Measurements from ENCODE around the gene SH3PXD2A. TPM values are rescaled to one million over a fixed set of nuclear protein-coding genes. Genes with fewer than 3 reads are reported as not detected.

The SH3PXD2A gene
- total and polyA plus RNA-seq, 2 experiments from 2014 or later, result 1.8 to 5.0 TPM

DNA sequence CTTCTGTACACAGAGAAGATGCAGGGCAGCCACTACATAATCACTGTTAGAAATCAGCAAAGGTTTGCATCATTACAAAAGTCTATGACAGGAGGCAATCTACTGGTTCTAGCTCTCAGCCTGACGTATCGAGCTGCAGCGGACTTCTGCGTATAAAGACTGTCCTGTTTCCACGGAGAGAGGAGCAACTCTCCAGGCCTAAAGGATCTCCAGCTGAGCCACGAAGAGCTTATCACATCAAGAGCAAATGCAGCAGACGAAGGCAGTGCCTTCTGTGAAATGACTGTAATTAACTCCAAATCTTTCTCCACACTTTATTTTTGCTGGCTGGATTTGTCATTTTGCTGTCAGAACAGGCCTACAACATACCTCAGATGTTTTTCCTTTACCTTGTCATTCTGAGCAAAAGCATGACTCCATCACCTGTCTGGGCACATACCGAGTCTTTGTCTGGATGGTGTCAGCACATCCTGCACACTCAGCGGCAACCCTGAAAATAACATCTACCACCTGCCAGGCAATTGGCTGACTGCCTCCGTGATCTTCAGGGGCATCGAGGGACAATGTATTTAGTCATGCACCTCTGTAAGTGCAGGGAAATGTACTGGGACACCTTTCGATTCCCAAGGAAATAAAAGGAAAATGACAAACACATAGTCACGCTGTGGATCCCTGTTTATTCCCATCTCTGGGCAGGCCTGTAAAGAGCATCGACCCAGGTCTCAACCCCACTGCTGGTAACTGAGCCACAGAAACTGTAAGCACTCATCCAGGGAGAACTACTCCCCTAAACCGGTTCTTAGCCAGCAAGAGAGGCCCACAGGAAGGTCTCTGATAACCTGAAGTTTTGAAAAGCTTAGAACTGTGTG is 26.3 kb upstream of the SH3PXD2A start:
- no peak overlapping the region for H3K4me3 ChIP-seq
- Mint-ChIP-seq H3K4me1 (no peaks in the 10 kb centered on the region; the same call in 2 of the 3 replicates), H3K27me3 (ENCODE audit: insufficient read depth, low read depth, poor library complexity) (peaks cover 6% of the 10 kb centered on the region), H3K36me3 (ENCODE audit: low read depth) (peaks cover 6% of the 10 kb centered on the region; the same call in 2 of the 3 replicates), H3K9me3 (no peaks in the 10 kb centered on the region), H3K4me3 (no peak overlapping the region), H3K27ac (no peak overlapping the region)
- TF ChIP-seq, protein P1, sequence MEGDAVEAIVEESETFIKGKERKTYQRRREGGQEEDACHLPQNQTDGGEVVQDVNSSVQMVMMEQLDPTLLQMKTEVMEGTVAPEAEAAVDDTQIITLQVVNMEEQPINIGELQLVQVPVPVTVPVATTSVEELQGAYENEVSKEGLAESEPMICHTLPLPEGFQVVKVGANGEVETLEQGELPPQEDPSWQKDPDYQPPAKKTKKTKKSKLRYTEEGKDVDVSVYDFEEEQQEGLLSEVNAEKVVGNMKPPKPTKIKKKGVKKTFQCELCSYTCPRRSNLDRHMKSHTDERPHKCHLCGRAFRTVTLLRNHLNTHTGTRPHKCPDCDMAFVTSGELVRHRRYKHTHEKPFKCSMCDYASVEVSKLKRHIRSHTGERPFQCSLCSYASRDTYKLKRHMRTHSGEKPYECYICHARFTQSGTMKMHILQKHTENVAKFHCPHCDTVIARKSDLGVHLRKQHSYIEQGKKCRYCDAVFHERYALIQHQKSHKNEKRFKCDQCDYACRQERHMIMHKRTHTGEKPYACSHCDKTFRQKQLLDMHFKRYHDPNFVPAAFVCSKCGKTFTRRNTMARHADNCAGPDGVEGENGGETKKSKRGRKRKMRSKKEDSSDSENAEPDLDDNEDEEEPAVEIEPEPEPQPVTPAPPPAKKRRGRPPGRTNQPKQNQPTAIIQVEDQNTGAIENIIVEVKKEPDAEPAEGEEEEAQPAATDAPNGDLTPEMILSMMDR (conservative IDR thresholded peaks at IDR 0.05; ENCODE audit: low read depth in 2 of 2), result no peak
- TF ChIP-seq EZH2 (IDR thresholded peaks at IDR 0.05; ENCODE audit: low read depth, unreplicated experiment) (no peak), ZNF114 (CRISPR knock-in tag; IDR thresholded peaks at IDR 0.05) (no peak)
- TF ChIP-seq, protein P2, sequence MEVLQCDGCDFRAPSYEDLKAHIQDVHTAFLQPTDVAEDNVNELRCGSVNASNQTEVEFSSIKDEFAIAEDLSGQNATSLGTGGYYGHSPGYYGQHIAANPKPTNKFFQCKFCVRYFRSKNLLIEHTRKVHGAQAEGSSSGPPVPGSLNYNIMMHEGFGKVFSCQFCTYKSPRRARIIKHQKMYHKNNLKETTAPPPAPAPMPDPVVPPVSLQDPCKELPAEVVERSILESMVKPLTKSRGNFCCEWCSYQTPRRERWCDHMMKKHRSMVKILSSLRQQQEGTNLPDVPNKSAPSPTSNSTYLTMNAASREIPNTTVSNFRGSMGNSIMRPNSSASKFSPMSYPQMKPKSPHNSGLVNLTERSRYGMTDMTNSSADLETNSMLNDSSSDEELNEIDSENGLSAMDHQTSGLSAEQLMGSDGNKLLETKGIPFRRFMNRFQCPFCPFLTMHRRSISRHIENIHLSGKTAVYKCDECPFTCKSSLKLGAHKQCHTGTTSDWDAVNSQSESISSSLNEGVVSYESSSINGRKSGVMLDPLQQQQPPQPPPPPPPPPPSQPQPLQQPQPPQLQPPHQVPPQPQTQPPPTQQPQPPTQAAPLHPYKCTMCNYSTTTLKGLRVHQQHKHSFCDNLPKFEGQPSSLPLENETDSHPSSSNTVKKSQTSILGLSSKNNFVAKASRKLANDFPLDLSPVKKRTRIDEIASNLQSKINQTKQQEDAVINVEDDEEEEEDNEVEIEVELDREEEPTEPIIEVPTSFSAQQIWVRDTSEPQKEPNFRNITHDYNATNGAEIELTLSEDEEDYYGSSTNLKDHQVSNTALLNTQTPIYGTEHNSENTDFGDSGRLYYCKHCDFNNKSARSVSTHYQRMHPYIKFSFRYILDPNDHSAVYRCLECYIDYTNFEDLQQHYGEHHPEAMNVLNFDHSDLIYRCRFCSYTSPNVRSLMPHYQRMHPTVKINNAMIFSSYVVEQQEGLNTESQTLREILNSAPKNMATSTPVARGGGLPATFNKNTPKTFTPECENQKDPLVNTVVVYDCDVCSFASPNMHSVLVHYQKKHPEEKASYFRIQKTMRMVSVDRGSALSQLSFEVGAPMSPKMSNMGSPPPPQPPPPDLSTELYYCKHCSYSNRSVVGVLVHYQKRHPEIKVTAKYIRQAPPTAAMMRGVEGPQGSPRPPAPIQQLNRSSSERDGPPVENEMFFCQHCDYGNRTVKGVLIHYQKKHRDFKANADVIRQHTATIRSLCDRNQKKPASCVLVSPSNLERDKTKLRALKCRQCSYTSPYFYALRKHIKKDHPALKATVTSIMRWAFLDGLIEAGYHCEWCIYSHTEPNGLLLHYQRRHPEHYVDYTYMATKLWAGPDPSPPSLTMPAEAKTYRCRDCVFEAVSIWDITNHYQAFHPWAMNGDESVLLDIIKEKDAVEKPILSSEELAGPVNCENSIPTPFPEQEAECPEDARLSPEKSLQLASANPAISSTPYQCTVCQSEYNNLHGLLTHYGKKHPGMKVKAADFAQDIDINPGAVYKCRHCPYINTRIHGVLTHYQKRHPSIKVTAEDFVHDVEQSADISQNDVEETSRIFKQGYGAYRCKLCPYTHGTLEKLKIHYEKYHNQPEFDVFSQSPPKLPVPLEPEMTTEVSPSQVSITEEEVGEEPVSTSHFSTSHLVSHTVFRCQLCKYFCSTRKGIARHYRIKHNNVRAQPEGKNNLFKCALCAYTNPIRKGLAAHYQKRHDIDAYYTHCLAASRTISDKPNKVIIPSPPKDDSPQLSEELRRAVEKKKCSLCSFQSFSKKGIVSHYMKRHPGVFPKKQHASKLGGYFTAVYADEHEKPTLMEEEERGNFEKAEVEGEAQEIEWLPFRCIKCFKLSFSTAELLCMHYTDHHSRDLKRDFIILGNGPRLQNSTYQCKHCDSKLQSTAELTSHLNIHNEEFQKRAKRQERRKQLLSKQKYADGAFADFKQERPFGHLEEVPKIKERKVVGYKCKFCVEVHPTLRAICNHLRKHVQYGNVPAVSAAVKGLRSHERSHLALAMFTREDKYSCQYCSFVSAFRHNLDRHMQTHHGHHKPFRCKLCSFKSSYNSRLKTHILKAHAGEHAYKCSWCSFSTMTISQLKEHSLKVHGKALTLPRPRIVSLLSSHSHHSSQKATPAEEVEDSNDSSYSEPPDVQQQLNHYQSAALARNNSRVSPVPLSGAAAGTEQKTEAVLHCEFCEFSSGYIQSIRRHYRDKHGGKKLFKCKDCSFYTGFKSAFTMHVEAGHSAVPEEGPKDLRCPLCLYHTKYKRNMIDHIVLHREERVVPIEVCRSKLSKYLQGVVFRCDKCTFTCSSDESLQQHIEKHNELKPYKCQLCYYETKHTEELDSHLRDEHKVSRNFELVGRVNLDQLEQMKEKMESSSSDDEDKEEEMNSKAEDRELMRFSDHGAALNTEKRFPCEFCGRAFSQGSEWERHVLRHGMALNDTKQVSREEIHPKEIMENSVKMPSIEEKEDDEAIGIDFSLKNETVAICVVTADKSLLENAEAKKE (CRISPR knock-in tag; IDR thresholded peaks at IDR 0.05), result no peak
- TF ChIP-seq, protein P3, sequence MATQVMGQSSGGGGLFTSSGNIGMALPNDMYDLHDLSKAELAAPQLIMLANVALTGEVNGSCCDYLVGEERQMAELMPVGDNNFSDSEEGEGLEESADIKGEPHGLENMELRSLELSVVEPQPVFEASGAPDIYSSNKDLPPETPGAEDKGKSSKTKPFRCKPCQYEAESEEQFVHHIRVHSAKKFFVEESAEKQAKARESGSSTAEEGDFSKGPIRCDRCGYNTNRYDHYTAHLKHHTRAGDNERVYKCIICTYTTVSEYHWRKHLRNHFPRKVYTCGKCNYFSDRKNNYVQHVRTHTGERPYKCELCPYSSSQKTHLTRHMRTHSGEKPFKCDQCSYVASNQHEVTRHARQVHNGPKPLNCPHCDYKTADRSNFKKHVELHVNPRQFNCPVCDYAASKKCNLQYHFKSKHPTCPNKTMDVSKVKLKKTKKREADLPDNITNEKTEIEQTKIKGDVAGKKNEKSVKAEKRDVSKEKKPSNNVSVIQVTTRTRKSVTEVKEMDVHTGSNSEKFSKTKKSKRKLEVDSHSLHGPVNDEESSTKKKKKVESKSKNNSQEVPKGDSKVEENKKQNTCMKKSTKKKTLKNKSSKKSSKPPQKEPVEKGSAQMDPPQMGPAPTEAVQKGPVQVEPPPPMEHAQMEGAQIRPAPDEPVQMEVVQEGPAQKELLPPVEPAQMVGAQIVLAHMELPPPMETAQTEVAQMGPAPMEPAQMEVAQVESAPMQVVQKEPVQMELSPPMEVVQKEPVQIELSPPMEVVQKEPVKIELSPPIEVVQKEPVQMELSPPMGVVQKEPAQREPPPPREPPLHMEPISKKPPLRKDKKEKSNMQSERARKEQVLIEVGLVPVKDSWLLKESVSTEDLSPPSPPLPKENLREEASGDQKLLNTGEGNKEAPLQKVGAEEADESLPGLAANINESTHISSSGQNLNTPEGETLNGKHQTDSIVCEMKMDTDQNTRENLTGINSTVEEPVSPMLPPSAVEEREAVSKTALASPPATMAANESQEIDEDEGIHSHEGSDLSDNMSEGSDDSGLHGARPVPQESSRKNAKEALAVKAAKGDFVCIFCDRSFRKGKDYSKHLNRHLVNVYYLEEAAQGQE (IDR thresholded peaks at IDR 0.05; ENCODE audit: unreplicated experiment), result no peak
- TF ChIP-seq, protein P4, sequence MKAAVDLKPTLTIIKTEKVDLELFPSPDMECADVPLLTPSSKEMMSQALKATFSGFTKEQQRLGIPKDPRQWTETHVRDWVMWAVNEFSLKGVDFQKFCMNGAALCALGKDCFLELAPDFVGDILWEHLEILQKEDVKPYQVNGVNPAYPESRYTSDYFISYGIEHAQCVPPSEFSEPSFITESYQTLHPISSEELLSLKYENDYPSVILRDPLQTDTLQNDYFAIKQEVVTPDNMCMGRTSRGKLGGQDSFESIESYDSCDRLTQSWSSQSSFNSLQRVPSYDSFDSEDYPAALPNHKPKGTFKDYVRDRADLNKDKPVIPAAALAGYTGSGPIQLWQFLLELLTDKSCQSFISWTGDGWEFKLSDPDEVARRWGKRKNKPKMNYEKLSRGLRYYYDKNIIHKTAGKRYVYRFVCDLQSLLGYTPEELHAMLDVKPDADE (IDR thresholded peaks at IDR 0.05), result no peak
- H3F3A ChIP-seq (replicated peaks; ENCODE audit: low read depth), result no peaks in the 10 kb centered on the region
- ATAC-seq (no peak), DNase-seq (ENCODE audit: low spot score) (no peak)
- H4K20me1 ChIP-seq (replicated peaks; ENCODE audit: insufficient read depth), result no peaks in the 10 kb centered on the region
- no peak overlapping the region for H2AFZ ChIP-seq
- no peaks in the 10 kb centered on the region for H3K4me1 ChIP-seq (ENCODE audit: insufficient read depth)
- no peak overlapping the region for H3K27ac ChIP-seq (ENCODE audit: low read depth)
- no peaks in the 10 kb centered on the region for H3K79me2 ChIP-seq (replicated peaks; ENCODE audit: insufficient read depth)
- H3K36me3 ChIP-seq (ENCODE audit: insufficient read depth), result no peaks in the 10 kb centered on the region
- no peak overlapping the region for H3K4me2 ChIP-seq
- H3K9me2 ChIP-seq (ENCODE audit: insufficient read depth), result no peaks in the 10 kb centered on the region
- H3K27me3 ChIP-seq (ENCODE audit: insufficient read depth), result no peaks in the 10 kb centered on the region
